Jurkat, Clone E6-1 (cell line): ENCODE measurements around the gene ODF4. TPM values are rescaled to one million over a fixed set of nuclear protein-coding genes. Genes with fewer than 3 reads are reported as not detected.

Experiments used
- DNase-seq: peaks from one replicate; pipeline ENCODE4 v3.0.0-alpha.2; 2011; ENCODE audit warnings: low read depth, low spot score
- H3K4me3 ChIP-seq: 2 replicates; pipeline ENCODE4 v1.5.1; 2011; ENCODE audit warnings: mild to moderate bottlenecking, low read length, control low read depth, moderate library complexity
- polyA plus RNA-seq: library from polyadenylated mRNA; unstranded; fragments of >200 nt; gene quantifications from one replicate; pipeline ENCODE4 v1.2.1, GENCODE V29; 2012; ENCODE audit warnings: missing spikeins; ENCODE audit not compliant: insufficient read length, insufficient read depth

ODF4 gene, protein sequence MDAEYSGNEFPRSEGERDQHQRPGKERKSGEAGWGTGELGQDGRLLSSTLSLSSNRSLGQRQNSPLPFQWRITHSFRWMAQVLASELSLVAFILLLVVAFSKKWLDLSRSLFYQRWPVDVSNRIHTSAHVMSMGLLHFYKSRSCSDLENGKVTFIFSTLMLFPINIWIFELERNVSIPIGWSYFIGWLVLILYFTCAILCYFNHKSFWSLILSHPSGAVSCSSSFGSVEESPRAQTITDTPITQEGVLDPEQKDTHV
- polyA plus RNA-seq = not detected

DNA sequence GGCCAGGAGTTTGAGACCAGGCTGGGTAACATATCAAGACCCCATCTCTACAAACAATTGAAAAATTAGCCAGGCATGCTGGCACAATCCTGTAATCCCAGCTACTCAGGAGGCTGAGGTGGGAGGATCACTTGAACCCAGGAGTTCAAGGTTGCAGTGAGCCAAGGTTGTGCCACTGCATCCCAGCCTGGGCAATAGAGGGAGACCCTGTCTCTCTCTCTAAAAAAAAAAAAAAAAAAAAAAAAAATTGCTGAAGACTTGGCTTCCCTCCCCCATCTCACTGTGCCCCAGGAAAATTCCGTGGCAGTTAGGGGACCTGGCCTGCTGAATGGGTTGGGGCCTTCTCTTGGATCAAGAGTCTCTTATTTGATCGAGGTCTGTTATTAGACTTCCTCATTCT is at the start of gene ODF4:
TSS of gene ODF4 (plus strand) at position 301 of the 400 bp plus-strand sequence. CDS start 212 bp downstream, outside the sequence.
- no peak for DNase-seq
- H3K4me3 ChIP-seq = no peak within 1 kb of the TSS

DNA sequence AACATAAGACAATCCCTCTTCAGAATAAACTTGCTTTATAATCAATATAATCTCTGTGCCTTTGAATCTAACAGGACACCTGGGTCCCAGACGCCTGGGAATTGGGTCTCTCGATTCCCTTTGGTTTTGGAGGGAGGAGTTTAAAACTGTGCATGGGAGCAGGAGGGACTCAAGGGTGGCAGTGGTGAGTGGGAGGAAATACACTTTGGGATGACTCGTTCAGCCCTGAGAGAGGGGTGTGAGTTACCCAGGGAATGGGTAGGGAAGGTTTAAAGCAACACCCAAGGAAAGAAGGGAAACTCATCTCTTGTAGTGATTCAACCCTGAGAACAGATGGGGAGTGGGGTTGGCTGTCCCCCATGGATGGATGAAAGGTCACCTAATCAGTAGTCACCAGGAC is 49.6 kb upstream of the ODF4 start:
- no peak for DNase-seq
- no peak overlapping the region for H3K4me3 ChIP-seq

DNA sequence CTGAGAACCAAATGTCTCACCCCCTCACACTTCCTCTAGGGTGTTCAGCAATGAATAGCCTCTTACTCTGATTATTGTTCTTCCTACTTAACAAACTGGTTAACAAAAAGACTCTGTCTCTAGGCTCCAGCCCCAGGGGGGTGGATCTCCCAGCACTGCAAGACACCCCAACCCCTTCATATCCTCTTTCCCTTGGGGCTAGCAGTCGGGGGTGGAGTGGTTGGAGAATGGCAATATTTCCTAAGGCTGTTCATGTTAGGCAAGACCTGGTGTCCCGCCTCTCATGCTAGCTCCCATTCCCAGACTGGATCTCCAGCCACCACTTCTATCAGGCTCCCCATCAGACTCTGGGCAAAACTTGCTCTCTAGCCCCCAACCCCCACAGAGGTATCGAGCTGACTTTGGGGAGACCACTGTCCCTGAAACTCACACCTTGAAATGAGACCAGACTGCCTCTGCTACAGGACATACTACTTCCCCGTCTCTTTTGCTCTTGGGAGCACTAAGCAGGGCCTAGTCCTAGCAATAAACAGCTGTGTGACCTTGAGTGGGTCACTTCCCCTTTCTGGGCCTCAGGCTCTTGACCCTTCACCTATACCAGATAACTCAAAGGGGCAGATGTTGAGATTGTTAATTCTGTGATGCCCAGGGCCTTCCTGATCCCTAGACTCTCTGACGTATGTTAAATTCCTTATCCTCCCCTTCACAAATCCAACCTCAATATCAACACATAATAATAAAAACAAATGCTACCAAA is 46.8 kb upstream of the ODF4 start:
- no peak for DNase-seq
- no peak overlapping the region for H3K4me3 ChIP-seq

DNA sequence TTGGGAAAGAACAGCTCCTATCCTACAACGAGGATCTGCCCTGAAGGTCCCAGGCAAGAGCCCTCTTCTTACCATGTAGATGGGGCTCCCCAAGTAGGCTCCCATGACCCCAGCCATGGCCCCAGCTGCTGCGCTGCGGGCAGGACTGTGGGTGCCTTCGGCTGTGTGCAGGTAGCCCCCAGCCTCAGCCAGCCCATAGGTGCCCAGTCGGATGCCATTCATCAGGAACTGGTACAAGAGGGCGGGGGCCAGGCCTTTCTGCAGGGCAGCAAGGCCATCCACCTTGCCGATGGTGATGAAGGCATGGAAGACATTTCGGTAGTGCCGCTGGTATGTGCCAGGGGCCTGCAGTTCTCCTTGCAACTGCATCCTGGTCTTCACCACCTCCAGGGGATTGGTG is 45.3 kb upstream of the ODF4 start:
- peak overlapping the region; percentile 74; the same call in 1 of the 2 replicates for H3K4me3 ChIP-seq
- no peak for DNase-seq

DNA sequence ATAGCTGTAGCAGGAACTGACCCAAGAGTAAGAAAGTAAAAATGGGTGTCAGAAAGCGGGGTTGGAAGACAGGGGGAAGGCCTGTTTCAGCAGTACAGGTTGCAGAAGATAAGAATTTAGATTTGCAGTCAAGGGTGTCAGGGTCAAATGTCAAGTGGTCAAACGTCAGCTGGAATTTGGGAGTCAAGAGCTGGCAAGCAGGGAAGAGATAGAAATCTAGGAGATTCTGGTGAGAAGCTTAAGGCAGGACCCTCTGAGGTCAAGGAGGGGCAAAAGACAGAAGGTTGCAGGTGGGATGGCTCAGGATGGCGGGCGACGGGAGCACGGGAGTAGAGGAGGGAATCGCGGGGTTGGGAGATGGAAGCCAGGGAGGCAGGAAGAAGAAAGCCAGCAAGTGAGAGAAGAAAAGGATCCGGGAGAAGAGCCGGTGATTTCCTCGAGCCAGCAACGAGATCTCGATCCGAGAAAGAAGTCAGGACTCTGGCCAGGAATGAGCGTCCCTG is 44.8 kb upstream of the ODF4 start:
- no peak for DNase-seq
- H3K4me3 ChIP-seq = peak overlapping the region; percentile 74

DNA sequence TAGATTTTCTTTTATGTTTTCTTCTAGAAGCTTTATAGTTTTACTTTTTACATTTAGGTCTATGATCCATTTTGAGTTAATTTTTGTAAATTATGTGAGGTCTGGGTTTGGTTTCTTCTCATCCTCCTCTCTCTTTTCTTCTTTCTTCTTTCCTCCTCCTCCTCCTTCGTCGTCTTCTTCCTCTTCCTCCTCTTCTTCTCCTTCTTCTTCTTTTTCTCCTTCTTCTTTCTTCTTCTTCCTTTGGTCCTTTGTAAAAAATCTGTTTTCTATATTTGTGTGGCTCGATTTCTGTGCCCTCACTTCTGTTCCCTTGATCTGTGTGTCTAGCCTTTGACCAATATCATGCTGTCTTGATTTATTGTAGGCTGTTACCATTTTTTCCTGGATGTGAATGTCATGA is 39.4 kb upstream of the ODF4 start:
- DNase-seq = no peak
- H3K4me3 ChIP-seq = no peak overlapping the region

DNA sequence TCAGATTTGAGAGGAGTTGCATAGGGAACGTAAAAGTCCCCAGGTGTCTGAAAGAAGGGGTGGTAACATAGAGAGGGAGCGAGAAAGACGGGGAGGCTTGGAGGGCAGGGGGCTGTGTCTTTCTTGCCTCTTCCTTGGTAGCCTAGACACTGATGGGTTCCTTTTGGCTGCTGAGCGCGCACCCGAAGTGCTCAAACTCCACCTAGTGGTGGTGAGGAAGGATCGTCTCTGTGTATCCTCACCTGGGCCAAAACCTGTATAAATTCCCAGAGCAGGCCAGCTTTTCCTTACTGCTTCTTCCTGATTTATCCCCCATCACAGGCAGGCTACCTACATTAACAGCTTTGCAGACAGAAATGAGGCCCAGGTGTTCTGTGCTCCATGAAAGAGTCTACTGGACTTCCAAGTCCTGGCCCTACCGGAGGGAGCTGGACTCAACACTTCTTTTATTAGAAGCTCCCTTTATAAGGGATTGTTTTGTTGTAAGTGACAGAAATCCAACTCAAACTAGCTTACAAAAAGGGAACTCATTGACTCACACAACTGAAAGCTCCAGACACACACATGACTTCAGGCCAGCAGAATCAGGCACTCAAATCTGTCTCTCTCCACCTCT is 38.9 kb upstream of the ODF4 start:
- DNase-seq = peak; percentile 60
- no peak overlapping the region for H3K4me3 ChIP-seq

DNA sequence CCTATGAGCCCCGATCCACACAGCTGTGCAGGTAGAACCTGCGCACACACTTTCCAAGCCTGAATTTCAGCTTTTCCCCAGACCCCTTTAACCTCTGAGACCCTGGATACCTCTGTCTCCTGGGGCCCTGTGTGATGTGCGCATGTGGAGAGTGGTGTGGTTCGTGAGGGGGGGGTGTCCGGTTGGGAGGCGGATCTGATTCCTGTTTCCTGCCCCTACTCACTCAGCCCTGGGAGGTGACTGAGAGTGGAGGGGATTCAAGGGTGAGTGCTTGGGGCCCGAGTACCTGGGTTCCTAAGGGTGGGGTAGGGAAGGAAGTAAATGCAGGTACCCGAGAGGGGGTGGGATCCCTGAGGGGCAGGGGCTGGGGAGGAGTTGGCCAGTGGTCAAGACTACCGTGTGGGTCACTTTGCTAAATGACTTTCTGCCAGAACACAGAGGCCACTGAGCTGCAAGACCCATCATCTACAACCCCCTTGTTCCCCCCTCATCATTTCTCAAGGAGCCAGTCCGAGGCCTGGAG is 29.0 kb upstream of the ODF4 start:
- DNase-seq = no peak
- H3K4me3 ChIP-seq = no peak overlapping the region

DNA sequence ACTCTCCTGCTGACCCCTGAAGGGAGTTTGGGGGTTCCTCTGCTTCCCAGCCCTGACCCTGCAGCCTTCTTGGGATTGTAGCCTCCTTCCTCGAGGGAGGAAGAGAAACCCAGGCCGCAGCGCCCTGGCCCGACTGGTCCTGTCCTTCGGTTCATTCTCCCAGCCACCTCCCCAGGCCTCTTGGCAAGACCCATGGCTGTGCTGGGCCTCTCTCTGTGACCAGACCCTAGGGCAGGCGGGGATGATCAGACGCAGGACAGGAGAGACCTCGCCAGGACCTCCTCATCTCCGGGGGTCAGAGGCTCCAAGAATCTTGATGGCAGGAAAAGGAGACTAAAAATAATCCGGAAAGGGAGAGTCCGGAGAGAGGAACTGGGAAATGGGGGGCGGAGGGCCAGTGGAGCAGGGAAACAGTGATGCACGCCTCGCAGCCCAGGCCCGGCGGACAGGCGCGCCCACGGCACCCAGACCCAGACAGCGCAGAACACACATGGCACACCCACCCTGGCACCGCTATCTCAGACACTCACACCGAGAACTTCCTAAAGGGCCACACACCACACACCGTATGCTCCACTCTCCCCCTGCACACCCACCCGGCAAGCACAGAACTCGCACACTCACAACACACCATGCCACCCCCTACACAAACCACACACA is 28.4 kb upstream of the ODF4 start:
- H3K4me3 ChIP-seq = no peak overlapping the region
- DNase-seq = no peak

DNA sequence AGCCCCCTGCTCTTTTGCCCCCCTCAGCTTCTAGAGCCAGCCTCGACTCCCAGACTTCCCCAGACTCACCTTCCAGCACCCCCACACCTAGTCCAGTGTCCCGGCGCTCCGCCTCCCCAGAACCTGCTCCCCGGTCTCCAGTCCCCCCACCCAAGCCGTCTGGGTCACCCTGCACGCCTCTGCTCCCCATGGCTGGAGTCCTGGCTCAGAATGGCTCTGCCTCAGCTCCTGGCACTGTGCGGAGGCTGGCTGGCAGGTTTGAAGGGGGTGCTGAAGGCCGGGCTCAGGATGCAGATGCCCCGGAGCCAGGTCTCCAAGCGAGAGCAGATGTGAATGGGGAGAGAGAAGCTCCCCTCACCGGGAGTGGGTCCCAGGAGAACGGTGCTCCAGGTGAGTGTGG is 27.4 kb upstream of the ODF4 start:
- DNase-seq = no peak
- no peak overlapping the region for H3K4me3 ChIP-seq

DNA sequence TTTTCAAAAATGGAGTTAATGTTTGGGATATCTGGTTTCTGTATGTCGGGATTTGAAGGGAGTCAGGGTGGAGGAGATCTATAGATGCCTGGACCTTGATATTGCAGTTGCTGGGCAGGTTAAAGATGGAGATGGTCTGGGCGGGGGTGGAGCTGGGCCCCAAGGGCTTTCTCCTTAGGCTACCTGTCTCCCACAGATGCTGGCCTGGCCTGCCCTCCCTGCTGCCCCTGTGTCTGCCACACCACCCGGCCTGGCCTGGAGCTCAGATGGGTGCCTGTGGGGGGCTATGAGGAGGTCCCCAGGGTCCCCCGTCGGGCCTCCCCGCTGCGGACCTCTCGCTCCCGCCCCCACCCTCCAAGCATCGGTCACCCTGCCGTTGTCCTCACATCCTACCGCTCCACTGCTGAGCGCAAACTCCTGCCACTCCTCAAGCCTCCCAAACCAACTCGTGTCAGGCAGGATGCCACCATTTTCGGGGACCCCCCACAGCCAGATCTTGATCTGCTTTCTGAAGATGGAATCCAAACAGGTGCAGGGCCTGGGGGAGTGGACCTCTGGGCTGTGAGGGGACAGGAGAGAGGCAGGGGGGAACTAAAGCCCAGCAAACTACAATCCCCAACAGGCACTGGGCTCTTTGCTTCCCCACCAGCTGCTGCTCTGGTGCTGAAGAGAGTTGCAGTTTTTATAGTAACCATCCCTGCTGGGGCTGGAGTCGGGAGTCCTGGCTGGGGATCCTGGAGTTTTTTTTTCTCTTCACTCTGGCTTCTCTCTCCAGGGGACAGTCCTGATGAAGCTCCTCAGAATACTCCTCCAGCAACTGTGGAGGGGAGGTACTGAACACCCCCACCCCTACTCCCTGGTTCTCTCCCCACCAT is 26.7 kb upstream of the ODF4 start:
- H3K4me3 ChIP-seq = no peak overlapping the region
- no peak for DNase-seq

DNA sequence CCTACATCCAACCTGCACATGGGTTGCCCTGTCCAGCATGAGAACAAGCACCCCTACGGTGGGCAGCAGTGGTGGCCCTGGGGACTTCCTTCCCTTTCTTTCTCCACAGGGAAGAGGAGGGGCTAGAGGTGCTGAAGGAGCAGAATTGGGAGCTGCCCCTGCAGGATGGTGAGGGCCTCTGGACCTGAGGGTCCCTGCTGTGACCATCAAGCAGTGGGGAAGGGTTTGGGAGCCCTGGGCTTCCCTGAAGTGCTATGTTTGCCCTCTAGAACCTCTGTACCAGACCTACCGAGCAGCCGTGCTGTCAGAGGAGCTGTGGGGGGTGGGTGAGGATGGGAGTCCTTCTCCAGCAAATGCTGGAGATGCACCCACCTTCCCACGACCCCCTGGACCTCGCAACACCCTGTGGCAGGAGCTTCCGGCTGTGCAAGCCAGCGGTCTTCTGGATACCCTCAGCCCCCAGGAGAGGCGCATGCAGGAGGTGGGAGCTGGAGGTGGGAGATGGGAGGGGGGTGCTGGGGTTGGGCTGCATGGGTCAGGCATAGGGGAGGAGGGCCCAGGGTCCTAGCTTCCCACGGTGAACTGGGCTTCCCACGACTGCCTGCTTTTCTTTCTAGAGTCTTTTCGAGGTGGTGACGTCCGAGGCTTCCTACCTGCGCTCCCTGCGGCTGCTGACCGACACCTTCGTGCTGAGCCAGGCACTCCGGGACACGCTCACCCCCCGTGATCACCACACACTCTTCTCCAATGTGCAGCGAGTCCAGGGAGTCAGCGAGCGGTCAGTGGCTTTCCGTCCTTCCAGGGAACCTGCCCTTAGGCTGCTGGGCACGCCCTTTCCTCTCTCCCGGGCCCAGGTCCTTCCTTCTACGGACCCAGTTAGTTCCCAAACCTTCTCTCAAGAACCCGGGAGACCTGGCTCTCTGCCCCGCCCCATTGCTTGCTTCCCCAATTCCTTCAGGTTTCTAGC is 24.6 kb upstream of the ODF4 start:
- no peak overlapping the region for H3K4me3 ChIP-seq
- no peak for DNase-seq

DNA sequence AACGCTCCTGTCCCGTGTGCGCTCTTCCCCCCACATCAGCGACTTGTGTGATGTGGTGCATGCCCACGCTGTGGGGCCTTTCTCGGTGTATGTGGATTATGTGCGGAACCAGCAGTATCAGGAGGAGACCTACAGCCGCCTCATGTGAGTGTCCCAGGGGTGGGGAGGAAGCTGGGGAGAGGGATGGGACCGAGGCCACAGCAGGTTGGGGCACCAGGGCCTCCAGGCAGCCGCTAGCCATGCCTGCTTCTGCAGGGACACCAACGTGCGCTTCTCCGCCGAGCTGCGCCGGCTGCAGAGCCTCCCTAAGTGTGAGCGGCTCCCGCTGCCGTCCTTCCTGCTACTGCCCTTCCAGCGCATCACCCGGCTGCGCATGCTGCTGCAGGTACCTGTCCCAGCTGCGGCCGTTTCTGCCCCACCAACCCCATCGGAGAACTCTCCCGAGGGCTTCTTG is 23.8 kb upstream of the ODF4 start:
- no peak for DNase-seq
- no peak overlapping the region for H3K4me3 ChIP-seq

DNA sequence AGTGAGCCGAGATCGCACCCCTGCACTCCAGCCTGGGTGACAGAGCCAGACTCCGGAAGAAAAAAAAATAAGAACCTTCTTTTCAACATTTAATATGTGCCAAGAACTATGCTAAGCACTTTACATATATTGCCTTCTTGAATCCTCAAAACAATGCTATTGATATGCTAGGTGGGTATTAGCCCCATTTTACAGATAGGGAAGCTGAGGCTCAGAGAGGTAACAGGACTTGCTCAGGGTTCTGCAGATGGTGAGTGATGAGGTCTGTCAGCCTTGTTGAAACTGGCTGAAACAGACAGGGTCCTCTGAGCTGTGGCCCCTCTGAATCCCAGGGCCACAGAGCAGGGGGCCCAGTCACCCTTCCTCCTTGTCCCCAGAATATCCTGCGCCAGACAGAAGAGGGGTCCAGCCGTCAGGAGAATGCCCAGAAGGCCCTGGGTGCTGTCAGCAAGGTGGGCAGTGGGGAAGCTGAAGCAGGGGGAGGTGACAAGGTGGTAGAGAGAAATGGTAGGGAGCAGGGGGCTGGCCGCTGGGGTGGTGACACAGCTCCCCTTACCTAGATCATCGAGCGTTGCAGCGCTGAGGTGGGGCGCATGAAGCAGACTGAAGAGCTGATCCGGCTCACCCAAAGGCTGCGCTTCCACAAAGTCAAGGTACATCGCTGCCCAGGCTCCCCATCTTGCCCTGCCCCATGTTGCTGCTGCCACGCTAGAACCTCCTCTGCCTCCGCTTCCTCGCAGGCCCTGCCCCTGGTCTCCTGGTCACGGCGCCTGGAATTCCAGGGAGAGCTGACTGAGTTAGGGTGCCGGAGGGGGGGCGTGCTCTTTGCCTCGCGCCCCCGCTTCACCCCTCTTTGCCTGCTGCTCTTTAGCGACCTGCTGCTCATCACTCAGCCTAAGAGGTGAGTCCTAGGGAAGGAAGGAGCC is 21.4 kb upstream of the ODF4 start:
- DNase-seq = no peak
- H3K4me3 ChIP-seq = no peak overlapping the region

DNA sequence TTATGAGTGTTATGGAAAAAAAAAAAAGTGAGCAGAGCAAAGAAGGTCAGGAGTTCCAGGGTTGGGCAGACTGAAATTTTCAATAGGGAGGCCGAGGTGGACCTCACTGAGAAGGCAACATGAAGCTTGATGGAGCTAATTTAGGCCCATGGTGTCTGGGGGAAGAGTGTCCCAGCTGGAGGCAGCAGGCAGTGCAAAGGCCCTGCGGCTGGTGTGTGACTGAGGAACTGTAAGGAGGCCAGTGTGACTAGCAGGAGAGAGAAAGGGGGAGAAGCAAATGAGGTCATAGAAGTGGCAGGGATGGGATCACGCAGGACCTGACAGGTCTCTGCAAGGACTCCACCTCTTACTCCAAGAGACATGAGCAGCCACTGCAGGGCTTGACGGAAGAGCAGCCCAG is 19.4 kb upstream of the ODF4 start:
- DNase-seq = no peak
- H3K4me3 ChIP-seq = no peak overlapping the region

DNA sequence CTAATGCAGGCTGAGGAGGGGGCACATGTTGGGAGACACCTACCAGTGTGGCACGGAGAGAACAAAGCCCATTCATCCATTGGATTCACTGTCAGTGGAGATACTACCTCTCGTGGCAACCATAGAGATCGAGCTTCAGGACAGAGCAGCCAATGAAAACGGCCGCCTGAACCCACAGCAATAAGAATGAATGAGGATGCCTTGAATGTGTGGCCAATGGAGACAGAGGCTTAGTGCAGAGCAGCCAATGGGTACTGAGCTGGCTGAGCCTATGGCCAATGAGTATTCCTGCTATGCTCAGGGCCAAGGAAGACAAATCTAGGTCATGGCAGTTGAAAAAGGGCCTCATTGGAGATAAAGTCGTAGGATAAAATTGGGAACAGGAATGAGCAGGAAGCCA is 18.6 kb upstream of the ODF4 start:
- no peak overlapping the region for H3K4me3 ChIP-seq
- DNase-seq = peak; percentile 29
